Activated CD8-positive, alpha-beta memory T cell treated with anti-CD3 and anti-CD28 coated beads for 24 hours (primary cell): Measurements from ENCODE around the gene TMEM82.

Source experiments
- DNase-seq: peaks from one replicate; pipeline ENCODE4 v3.0.0-alpha.2; 2020

TMEM82 gene

DNA sequence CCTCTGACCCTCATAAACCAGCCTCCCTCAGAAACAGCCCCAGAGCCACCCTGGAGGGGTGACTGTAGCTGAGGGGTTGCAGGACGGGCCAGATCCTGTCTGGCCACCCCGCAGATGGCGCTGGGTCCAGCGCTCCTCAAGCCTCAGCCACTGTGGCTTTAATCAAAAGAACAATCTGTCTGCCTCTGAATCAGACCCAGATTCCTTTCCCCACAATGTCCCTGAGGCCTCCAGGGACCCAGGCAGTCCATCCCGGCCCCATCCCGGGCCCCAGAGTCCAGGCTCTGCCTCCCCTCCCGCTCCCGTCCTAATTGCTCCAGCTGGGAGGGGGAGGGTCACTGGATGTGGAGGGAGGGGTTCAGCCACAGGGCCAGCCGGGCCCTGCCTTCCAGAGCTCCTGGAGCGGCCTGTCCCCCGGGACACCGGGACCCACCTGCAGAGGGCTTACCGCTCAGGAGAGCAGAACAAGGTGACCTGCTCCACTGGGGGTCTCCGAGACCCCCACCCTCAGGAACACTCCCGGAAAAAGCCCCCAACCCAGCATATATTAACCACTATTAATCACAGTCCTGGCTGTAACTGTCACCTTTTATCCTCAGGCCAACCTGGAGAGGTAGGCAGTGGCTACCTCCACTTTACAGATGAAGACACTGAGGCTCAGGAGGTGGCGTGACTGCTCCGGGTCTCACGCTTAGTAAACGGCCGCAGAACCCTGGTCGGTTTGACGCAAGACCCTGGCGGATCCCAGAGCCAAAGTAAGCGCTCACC is 15.5 kb downstream of the TMEM82 start:
- DNase-seq: no peak

DNA sequence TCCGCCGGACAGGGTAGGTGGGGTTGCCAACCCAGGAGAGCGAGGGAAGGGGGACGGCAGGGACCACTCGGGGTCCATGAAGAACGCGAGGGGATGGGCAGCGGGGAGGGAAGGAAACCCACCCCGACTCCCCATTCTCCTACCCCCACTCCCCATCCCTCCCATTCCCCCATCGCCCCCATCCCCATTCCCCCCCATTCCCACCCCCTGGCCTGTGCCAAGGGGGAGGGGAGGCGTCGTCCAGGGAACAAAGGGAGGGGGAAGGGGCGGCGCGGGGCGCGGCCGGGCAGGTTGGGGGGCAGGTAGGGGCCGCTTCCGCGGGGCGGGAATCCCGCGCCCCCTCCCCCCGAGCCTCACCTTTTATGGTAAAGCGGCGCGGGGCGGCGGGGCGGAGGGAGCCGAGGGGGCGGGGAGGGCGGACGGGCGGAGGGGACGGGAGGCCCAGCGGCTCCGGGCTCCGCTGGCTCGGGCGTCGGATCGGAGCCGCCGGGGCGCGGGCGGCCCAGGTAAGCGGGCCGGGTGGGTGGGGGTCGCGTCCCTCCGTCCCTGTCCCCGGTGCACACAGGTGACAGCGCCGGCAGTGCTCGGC is 16.1 kb downstream of the TMEM82 start, which contains the start of gene FBLIM1:
Gene FBLIM1 (plus strand): TSS at position 453 of the 589 bp plus-strand sequence. CDS start 6,189 bp downstream, outside the sequence.
- DNase-seq: no peak

DNA sequence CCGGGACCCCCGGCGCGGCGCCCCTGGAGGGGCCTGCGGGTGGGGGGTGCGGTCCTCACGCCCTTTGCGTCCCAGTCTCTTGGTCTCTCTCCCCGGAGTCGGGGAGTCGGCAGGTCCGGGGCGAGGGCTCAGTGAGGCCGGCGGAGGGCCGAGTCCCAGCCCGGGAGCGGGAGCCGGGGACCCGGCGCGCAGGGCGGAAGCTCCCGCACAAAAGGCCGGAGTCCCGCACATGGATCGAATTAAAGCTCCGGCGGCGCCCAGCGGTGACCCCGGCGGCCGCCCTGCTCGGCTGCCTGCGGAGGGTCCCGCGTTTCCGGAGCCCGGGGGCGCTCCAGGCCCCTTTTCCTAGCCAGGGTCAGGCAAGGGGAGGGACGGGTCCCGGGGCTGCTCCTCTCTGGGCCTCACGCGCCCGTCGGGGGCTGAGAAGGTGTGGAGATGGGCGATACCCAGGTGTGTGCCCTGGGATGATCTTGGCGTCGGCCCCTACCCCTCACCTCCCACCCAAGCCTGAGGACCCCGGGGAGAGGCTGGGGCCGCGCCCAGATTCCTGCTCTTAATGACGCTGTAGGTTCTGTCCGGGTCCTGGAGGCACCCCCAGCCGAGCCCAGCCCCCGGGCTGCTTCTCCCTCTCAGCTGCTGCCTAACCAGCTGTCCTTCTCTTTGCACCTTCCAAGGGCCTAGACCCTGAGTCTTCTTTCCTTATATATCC is 16.8 kb downstream of the TMEM82 start:
- DNase-seq: no peak

DNA sequence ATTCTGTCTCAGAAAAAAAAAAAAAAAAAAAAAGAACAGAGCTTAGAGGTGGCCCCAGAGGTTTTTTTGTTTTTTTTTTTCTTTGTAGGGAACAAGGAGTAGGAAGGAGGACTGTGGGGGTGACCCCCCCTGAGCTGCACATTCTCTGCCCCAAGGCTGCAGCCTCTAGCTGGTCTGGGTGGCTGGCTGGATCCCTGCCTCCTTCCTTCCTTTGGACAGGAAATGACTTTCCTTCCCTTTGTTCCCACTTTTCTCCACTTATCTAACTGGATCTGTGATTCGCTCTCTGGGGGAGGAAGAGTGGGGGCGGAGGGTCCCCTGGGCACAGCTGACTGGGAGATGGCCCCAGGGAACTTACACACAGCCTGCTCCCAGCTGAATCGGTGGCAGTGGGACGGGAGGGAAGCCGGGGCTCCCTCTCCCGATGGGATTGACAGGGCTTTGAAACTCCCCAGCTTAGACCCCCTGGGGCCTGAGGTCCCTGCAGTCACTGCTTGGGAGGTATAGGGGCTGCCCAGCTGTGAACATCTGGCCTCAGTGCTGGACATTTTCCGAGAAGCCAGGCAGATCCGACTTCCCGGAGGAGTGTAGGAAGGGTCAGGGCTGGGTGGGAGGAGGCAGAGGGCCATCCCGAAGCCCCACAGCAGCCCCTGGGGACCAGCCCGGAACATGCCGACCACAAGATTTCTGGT is 18.4 kb downstream of the TMEM82 start:
- no peak for DNase-seq

DNA sequence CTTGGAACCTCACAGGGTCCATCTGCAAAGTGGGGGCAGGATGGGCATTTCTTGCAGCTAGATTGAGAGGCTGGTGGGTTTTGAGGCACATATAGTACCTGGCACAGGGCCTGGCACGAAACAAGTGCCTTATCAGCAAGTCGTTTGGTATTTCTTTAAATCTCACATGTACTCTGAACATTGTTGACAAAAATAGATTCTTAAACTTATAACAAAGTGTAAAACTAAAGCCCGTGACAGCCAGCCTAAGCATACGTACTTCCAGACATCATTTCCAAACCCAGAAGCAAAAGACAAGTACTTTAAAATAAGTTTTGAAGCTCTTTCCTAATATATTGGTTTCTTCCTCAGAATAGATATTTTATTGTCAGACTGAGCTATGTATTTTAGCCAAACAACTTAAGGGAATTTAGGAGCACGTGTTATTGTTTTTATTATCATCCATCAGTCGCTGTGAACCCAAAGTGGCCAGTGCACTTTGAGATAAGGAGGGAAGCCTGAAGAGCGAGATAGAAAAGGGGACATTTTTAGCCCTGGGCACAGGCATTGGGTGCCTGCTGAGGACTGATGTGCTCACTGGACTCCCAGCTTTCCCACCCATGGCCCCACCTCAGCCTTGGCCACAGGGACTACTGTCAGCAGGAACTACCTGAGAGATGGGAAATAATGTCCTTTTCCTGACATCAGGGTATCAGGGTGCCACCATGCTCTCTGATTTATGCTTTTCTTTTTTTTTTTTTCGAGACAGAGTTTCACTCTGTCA is 19.2 kb downstream of the TMEM82 start:
- DNase-seq: no peak

DNA sequence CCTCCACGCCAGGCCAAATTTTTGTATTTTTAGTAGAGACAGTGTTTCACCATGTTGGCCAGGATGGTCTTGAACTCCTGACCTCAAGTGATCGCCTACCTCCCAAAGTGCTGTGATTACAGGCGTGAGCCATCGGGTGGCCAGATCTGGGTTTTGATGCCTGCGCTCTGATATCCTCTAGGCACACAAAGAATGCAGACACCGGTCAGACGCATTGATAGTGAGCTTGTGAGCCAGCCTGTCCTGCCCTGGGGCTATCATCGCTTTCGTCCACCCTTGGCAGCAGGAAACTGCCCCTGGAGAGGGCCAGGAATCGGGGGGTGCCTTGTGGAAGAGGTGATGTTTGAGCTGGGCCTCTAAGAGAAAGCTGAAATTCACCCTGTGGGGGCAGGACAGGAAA is 20.2 kb downstream of the TMEM82 start:
- DNase-seq: no peak

DNA sequence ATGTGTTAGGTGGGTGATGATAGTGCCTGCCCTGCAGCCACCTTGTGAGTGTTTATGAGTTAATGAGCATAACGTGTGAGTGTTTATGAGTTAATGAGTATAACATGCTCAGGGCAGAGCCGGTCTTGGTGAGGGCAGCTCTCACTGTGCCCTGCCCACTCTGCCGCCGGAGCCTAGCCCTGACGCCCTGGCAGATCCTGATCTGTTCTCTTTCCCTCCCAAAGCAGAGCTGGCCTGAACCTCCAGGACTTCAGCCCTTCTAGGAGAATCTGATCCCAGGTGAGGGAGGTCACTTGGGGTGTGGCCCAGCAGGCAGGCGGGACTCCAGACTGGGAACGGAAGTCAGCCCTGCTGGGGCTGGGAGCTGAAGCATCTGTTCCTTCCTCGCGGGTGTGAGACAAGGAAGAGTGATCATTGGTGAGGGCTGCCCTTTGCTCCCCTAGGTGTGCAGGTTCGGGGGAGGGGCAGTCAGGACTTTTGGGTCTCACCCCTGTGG is 22.0 kb downstream of the TMEM82 start:
- no peak for DNase-seq

DNA sequence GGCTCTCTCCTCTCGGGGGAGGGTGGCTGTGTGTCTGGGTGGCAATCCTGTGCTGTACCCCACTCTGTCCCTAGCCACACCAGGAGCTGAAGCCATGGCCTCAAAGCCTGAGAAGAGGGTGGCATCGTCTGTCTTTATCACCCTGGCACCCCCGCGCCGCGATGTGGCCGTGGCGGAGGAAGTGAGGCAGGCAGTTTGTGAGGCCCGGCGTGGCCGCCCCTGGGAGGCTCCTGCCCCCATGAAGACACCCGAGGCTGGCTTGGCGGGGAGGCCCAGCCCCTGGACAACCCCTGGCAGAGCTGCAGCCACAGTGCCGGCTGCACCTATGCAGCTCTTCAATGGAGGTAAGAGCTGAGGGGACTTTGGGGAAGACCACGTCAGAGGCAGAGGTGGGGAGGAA is 22.6 kb downstream of the TMEM82 start:
- no peak for DNase-seq

DNA sequence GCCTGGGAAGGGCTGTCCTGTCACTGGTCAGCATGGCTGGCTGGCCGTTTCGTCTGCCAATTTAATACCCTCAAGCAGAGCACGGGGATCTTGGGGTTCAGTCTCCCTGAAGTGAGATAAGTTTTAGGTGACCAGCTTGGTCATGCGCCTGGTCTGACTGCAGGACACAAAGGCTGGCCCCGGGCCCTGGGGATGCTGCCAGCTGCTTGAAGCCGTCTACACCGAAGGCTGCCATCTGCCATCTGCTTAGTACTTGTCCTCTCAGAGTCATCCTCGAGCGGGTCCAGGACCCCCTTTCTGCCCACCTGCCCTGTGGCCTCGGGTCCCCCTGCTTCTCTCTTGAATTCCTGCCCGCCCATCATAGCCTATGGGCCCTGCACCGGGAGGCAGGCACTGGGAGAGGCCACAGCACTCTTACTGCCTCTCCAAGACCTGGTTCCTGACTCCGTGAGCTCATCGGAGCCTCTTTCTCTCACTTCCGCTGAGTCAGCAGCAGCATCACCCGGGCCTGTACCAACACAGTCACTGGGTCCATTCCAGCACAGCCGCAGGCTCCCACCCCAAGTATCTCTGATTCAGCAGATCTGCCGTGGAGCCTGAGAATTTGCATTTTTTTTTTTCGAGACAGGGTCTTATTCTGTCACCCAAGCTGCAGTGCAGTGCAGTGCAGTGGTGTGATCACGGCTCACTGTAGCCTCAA is 23.3 kb downstream of the TMEM82 start:
- no peak for DNase-seq

DNA sequence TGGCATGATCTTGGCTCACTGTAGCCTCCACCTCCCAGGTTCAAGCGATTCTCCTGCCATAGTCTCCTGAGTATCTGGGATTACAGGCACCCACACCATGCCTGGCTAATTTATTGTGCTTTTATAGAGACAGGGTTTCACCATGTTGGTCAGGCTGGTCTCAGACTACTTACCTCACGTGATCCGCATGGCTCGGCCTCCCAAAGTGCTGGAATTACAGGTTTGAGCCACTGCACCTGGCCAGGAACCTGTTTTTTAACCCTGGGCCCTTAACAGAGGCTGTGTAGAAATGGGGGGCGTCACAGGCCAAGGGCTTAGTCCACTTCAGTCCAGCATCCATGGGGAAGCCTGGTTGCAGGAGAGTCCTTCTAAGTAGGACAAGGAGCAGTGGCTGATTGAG is 25.6 kb downstream of the TMEM82 start:
- no peak for DNase-seq

DNA sequence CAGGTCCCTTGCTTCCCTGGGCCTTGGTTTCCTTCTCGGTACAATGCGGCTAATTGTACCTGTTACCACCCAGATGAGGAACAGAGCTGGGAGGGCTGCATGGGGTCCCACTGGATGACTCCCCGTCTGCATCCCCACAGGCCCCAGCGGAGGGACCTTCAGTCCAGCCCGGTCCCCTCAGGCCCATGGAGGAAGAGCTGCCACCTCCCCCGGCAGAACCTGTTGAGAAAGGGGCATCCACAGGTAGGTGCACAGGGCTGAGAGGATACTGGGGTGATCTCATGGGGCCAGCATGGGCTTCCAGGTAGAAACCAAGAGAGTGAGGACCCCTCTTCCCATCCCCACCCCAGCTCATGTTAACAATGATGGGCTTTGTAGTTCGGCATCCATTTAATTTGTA is 26.1 kb downstream of the TMEM82 start:
- no peak for DNase-seq

DNA sequence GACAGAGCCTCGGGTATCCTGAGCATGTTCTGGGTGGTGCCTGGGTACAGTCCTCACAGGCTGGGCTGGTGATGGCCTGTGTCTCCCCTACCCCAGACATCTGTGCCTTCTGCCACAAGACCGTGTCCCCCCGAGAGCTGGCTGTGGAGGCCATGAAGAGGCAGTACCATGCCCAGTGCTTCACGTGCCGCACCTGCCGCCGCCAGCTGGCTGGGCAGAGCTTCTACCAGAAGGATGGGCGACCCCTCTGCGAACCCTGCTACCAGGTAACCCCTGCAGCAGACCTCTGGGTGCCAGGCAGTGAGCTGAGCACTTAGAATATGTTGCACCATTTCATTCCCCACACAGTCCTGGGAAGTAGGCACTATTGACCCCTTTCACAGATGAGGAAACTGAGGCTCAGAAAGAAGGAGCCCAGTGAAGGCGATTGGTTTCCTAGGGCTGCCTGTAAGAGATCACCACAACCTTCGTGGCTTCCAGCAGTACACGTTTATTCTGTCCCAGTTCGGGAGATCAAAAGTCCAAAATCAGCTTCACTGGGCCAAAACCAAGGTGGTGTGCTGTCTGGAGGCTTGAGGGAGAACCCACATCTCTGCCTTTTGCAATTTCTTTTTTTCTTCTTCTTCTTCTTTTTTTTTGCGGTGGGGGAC is 28.1 kb downstream of the TMEM82 start:
- DNase-seq: no peak

DNA sequence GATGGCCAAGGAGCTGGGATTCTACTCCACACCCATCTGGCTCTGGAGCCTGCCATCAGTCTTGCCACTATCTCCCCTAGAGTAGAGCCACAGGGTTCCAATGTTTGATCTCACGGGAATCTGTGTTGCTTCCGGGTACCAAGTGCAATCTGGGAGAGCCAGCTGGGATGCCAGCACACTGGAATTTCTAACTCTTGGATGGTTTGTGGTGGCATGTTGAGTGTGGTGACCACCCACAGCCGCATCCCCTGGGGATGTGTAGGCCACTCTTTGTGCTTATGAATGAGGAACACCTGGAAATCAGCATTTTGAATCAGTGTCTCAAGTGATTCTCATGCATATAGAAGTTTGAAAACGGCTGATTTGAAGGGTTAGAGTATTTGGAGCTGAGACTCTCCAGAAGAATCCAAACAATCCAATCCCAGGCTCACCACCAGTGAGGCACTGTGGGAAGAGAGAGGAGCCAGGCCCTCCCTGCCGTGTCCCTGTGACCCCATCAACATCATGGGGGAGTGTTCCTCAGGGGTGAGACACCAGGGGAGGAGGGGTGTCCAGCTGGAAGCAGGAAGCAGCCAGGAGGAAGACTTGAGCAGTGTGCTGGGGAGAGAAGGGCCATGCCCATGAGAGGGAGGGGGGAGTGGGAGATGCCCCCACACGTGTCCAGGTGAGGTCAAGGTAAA is 29.7 kb downstream of the TMEM82 start:
- no peak for DNase-seq

DNA sequence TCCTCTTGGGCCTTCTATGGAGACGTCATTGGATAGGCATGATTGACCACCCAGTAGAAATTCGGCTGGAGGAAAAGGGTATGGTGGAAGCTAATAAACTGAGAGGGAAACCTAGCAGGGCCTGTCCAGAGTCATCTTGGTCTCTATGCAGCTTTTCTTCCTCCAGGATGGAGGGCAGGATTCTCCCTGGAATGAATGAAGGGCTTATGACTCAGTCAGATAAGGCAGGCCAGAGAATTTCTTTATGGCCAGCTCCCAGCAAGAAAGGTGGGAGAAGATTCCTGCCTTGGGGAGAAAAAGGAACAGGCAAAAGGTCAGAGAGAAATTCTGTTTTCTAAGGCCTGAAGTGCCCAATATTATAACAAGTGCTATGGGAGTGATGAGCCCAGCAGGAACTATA is 33.4 kb downstream of the TMEM82 start:
- DNase-seq: no peak

DNA sequence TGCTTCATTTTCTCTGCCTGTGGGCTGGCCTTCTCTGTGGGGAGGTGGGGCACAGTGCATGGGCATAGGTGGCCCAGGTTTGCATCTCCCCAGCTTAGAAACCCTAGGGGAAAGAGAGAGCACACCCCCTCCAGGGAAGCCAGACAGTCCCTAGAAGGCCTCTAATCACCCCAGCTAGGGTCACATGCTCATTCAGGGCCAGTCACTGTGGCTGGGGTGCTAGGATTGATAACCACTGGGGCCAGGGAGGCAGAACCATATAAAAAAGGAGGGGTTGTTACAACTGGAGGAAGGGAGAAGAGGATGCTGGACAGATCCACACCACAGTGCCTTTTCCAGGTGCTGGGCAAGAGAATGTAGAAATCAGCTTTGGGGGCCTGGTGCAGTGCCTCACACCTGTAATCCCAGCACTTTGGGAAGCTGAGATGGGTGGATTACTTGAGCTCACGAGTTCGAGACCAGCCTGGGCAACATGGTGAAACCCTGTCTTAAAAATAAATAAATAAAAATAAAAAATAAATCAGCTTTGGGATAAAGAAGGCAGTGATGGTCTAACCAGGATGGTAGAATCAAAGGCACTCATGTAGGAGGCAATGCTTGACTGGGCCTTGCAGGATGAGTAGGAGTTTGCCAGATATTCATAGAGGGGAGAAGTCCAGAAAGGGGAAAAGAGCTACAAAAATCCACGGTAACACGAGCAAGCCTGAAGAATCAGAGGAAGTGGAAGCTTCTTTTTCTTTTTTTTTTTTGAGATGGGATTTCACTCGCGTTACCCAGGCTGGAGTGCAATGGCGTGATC is 35.8 kb downstream of the TMEM82 start:
- DNase-seq: no peak

DNA sequence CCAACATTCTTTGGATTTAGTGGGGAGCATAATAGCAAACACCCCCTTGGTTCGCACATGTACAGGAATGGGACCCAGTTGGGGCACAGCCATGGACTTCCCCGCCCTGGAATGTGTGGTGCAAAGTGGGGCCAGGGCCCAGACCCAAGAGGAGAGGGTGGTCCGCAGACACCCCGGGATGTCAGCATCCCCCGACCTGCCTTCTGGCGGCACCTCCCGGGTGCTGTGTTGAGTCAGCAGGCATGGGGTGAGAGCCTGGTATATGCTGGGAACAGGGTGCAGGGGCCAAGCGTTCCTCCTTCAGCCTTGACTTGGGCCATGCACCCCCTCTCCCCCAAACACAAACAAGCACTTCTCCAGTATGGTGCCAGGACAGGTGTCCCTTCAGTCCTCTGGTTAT is 43.4 kb downstream of the TMEM82 start:
- no peak for DNase-seq

DNA sequence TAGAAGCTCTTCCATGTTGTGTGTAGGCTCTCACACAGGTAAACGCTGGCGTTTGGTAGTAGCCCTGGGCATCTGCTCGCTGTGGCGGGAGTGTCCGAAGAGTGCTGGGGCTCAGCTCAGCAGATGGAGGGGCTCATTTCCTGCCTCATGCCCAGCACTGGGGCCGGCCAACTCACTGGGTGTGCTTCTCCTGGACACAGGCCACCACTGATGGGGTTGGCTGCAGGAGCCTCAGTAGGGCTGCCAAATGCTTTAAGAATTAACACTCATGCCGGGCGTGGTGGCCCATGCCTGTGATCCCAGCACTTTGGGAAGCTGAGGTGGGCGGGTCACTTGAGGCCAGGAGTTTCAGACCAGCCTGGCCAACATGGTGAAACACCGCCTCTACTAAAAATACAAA is 44.3 kb downstream of the TMEM82 start:
- no peak for DNase-seq

DNA sequence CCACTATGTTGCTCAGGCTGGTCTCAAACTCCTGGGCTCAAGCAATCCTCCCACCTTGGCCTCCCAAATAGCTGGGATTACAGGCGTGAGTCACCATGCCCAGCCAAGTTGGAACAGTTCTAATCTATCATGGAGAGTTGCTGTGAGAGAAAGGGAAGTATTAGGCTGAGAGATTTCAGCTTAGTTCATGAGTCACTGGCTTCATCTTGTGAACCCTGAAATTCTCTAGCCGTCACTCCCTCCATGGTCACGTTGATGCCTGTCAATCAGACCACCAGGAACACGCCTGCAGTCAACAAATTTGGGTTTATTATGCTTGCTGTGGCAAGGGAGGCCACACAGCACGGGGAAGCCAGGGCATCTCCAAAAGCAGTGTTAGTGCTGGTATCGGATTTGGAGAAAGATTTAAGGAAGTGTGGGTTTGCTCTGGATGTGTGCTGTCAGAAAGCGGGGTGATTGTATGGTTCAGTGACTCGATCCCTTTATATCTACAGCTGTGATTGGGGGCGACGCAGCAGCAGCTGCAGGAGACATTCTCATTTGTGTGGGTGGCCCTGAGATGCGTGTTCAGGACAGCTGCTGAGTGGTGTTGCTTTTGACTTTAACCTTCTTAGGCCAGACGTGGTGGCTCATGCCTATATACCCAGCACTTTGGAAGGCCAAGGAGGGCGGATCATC is 46.5 kb downstream of the TMEM82 start:
- DNase-seq: no peak

DNA sequence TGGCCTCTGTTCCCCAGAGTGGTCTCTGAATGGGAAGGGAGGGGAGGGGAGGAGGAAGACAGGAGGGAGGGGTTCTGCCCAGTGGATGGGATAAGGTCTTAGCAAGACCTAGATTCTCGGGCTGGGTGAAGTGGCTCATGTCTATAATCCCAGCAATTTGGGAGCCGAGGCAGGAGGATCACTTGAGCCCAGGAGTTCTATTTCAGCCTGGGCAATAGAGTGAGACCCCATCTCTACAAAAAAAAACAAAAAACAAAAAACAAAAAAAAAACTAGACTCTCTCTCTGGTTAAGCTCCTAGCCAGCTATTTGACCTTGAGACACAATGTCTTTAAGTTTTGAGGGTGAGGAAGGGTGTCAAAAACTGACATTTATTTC is 53.8 kb downstream of the TMEM82 start:
- DNase-seq: no peak
